ENCODE results near the gene GNLY.
"Not testable (repeated sequence)": the region's sequence is repeated elsewhere in the genome, so short reads cannot be mapped to it uniquely, and the experiment has no call there.

The GNLY gene

DNA sequence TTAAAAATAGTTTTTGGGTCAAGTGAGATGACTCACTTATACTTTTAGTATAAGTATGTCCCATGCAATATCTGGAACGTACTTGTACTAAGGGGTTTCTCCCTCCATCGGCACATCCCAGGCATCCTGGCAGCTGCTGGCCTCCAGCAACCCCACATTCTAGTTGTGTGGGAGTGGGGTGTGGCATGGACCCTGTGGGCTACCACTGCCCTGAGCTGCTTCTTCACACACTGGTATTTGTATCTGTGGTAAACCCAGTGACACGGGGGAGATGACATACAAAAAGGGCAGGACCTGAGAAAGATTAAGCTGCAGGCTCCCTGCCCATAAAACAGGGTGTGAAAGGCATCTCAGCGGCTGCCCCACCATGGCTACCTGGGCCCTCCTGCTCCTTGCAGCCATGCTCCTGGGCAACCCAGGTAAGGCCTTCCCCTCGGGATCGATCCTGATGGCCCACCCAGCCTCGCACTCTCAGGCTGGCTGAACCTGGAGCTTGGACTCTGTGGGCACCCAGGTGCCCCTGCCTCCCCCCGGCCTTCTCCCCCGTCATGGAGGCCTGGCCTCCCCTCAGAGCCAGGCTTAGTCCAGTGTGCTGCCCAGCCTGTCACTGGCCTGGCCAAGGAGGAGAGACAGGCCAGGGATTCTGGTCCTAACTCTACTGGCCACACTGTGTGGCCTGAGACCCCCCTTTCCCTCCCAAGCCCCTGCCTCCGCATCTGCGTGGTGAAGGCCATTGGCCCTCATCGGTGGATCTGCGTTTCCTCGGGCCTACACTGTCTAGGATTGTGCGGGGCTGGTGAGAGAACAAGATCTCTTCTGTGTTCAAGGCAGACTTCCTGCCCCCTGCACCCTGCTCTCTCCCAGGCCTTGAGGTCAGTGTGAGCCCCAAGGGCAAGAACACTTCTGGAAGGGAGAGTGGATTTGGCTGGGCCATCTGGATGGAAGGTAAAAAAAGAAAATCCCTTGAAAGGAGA lies at the start of gene GNLY:
Gene GNLY (plus strand): TSS at position 307 of the 974 bp plus-strand sequence. CDS start 61 bp downstream, at position 368.
- no peak for DNase-seq (ENCODE audit: low read depth in 2 of 2)

DNA sequence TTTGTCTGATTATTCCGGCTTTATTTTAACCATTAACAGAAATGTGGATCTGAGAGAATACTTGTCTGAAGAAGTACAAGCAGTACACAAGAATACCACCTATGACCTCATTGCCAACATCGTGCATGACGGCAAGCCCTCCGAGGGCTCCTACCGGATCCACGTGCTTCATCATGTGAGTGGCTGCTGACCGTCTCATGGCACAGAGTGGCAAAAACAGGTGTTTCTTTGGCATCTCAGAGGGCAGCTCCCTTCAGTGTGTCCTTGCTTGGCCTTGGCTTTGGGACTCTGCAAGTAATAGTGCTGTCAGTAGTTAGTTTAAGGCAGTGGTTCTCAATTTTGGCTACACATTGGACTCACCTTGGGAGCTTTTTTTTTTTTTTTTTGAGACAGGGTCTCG lies 49.2 kb upstream of the GNLY start:
- DNase-seq (ENCODE audit: low read depth in 2 of 2): no peak

DNA sequence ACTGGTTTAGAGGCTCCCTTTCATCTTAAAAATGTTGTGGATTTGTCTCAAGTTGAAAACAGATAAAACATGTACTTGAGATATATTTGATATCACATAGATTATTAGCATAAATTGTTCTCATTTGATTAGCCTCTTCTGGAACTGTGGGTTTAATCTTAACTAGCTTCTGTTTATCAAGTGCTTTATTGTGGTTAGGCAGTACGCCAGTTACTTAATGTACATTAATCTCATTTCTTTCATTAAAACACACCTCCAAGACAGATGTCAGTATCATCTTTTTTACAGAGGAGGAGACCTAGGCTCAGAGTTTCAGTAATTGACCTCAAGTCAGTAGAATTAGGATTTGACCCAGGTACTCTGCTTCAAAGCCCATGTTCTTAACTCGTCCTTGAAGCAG lies 48.0 kb upstream of the GNLY start:
- DNase-seq (ENCODE audit: low read depth in 2 of 2): no peak

DNA sequence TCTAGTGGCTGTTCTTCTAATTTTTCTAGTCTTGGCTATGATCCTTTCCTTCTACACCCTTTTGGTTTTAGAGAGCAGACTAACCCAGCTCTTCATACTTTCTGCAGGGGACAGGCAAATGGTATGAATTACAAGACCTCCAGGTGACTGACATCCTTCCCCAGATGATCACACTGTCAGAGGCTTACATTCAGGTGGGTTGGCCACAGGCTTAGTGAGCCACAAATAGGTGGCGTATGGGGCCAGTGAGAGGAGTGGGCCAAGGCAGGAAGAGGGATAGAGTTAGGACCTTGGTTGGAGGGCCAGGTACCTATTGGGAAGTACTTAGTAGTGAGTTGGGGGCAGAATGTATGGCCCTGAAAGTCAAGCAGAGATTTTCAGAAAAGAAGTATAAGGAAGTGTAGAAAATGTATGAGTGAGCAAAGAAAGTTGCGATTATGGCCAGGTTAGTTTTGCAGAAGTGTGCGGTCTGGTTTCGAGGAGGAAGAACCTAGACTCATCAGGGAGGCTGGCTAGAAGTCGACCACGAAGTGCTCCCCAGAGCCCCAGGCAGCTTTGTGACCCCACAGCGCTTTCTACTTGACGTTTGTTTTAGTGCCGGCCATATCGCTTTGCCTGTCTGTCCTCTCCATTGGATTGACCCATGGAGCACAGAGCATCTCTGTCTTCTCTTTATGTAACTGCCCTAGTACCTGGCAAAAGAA lies 46.2 kb upstream of the GNLY start:
- DNase-seq (ENCODE audit: low read depth in 2 of 2): no peak

DNA sequence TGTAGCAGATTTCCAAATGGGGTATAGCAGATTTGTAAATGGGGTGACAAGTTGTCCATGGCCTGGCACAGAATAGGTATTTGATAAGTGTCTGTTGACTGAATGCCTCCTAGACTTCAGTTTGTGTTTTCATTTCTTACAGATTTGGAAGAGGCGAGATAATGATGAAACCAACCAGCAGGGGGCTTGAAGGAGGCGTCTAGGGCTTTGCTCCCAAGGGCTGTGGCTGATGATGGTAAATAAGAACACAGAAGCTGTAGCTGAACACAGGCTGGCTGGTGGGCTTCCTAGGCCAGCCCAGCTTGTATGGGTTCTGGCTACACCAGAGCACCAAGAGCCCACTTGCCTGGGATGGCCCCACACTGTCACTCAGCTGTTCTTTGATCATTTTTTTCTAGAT lies 45.5 kb upstream of the GNLY start:
- no peak for DNase-seq (ENCODE audit: low read depth in 2 of 2)

DNA sequence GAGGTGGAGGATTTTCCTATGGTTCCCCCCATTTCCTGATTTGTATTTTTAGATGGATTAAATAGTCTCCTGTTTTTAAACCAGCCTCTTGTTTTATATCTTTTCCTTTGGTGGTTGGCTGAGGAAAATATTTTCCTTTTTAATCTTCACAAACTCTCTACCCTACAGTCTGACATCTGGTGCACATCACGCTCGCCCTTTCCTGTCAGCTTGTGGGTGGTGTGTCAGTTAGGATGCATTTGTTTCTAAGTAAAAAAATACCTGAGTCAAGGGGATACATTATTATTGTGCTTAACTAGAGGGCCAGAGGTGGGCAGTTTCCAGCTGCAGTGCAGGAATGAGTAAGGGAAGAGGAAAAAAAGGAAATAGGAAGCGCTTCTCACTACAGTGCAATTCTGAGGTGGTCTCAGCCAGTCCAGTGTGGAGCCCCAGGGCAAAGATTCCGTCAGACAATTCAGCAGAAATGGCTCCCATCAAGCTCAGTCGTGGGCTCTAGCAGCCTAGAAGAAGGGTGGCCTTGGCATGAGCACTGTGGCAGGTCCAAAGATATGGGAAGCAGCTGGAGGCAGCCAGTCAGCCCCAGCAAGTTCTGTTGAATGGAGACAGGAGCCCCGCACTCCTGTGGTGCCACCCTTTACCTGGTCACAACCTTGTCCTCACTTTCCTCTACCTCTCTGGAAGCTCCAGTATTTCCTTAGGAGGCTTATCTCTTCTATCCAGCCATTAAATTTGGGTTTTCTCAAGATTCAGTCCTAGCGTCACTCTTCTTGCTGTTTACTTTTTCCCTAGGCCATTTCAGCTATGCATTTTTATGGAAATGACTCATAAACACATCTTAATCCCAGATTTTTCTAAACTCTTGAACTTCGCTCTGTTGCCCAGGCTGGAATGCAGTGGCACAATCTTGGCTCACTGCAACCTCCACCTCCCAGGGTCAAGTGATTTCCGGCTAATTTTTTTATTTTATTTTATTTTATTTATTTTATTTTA lies 44.7 kb upstream of the GNLY start:
- DNase-seq (ENCODE audit: low read depth in 2 of 2): no peak

DNA sequence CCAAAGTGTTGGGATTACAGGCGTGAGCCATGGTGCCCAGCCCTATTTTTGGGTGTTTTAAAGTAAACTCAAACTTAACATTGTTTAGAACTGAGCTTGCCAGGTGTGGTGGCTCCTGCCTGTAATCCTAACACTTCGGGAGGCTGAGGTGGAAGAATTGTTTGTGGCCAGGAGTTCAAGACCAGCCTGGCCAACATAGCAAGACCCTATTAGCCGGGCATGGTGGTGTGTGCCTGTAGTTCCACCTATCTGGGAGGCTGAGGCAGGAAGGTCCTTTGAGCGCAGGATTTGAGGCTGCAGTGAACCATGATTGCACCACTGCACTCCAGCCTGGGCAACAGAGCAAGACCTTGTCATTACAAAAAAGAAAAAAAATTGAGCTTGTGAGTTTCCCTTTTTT lies 43.7 kb upstream of the GNLY start:
- no peak for DNase-seq (ENCODE audit: low read depth in 2 of 2)

DNA sequence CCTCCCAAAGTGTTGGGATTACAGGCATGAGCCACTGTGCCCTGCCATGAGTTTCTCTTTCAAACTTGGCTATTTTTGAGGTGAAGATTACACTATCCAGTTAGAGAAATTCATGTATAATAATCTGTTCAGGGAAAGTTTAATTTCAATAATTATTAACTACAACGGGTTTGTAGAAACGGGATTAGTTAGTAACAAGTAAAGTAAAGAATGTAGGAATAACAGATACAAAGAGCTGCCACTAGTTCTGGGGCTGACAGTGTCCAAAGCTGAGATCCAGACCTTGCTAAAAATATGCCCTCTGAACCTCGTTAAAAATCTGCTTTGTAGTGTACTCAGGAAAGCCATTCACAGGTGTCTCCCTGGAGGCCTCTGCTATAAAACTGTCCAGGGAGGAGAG lies 43.1 kb upstream of the GNLY start:
- no peak for DNase-seq (ENCODE audit: low read depth in 2 of 2)

DNA sequence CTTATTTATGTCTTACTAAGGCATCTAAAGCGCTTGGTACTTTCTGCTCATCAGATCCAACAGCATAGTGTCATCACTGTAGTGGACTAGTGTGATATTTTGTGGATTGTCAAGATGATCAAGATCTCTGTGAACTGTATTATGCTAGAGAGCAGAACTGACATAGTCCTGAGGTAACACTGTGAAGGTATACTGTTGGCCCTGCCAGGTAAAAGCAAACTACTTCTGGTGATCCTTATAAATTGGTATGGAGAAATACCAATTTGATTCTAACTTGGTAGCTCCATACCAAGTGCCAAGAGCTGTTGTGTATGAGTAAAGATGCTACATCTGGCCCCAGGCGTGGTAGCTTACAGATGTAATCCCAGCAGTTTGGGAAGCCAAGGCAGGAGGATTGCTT lies 42.1 kb upstream of the GNLY start:
- DNase-seq (ENCODE audit: low read depth in 2 of 2): no peak

DNA sequence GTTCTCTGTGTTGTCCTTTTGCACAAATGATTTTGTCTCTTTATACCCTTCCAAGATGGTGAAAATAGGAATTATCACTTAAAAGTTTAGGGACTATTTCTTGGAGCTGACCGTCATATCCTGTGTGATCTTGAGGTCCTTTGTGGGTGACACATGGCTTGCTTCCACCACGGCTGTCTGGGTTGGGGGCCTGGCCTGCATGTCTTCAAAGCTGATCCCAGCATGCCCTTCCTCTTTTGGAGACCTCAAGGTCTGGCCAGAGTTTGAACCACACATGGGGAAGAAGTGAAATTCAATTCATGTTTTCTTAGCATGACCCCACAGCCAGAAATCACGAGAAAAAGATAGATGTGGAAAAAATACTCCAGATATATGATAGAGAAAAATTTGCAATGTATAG lies 40.2 kb upstream of the GNLY start:
- DNase-seq (ENCODE audit: low read depth in 2 of 2): no peak

DNA sequence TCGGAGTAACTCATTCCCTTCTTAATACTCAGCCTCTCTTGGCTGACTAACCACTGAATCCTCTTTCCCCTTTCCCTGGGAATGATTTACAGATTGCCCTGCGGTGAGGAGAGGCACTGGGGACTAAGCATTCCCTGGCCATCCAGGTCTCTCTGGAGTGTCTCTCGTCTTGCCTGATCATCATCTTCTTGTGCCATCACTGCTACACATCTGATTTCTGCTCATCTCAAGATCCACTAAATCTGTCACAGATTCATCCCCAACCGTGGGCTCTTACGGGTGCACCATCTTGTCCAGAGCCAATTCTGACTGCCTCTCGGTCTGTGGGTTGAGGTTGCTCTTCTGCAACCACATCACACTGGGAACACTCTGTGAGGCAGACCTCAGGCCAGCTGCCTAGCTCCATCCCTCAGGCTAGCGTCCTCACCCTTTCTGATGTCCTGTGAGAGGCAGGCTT lies 38.2 kb upstream of the GNLY start:
- DNase-seq (ENCODE audit: low read depth in 2 of 2): no peak

DNA sequence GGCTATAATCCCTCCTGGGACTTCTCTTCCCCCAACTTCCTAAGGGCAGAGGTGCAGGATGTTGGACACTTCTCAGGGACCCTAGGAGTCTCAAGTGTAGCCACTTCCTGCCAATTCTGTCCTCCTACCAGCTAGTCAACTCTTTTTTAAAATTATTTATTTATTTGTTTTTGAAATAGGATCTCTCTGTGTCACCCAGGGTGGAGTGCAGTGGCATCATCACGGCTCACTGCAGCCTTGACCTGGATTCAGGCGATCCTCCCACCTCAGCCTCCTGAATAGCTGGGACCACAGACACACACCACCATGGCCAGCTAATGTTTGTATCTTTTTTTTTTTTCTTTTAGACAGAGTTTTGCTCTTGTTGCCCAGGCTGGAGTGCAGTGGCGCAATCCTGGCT lies 37.7 kb upstream of the GNLY start:
- no peak for DNase-seq (ENCODE audit: low read depth in 2 of 2)

DNA sequence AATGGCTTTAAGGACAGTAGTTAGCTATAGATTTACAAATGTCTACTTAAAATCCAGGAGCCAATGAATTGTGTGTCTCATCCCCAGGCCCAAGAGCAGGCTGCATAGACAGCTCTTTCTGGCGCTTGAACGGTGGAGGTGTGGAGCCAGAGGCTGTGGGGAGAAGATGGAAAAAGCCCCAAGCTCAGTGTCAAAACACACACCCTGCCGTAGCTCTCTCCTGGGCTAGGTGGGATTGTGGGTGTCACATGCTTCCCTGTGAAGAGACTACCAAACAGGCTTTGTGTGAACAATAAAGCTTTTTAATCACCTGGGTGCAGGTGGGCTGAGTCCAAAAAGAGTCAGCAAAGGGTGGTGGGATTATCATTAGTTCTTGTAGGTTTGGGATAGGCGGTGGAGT lies 36.8 kb upstream of the GNLY start:
- DNase-seq (ENCODE audit: low read depth in 2 of 2): not testable (repeated sequence)

DNA sequence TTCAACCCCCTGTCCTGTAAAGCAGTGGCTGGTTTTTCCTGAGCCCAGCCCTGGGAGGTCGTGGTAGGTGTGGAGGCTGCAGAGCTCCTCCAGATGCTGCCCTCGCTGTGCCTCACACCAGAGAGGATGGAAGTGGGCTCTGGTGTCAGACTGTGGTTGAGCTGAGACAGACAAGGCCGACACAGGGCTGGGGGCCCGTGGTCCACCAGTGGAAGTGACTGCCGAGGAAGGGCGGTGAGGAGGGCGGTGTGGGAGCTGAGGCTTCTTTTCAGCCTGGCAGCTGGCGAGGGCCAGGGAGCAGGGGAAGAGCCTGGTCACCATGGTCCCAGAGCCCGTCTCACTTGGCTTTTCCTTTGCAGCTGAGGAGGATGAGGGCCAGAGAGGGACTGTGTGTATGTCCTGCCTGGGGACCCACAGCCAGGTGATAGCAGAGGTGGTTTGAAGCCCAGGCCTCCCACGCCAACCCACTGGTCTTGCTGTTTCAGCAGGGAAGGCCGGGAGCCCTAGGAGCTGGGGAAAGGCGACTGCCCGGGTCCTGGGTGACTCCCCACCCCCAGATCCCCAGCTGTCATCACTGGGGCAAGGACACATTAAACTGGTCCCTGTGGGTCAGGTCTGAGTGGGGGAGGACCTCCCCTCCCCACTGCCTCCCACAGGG lies 34.7 kb upstream of the GNLY start:
- DNase-seq (ENCODE audit: low read depth in 2 of 2): no peak

DNA sequence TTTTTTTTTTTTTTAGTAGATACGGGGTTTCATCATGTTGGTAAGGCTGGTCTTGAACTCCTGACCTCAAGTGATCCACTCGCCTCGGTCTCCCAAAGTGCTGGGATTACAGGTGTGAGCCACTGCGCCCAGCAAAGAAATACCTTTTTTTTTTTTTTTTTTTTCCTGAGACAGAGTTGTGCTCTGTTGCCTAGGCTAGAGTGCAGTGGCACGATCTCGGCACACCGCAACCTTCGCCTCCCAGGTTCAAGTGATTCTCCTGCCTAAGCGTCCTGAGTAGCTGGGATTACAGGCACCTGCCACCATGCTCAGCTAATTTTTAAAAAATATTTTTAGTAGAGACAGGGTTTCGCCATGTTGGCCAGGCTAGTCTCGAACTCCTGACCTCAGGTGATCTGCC lies 33.9 kb upstream of the GNLY start:
- DNase-seq (ENCODE audit: low read depth in 2 of 2): not testable (repeated sequence)

DNA sequence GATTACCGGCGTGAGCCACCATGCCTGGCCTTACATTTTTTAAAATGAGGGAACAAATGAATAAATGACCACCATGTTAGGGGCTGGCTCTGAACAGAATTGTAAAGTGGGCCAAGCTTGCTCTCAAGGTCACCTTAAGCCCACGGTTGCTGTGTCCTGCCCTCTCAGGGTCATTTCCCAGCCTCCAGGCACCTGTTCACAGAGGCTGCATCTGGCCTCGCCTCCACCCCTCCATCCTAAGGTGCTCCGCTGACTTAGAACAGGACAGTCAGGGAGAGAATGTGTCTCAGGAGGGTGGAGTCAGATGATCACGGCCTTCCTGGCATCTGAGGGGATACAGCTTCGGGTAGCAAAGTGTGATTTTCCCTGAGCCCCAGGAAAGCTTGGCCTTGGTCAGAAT lies 33.4 kb upstream of the GNLY start:
- no peak for DNase-seq (ENCODE audit: low read depth in 2 of 2)

DNA sequence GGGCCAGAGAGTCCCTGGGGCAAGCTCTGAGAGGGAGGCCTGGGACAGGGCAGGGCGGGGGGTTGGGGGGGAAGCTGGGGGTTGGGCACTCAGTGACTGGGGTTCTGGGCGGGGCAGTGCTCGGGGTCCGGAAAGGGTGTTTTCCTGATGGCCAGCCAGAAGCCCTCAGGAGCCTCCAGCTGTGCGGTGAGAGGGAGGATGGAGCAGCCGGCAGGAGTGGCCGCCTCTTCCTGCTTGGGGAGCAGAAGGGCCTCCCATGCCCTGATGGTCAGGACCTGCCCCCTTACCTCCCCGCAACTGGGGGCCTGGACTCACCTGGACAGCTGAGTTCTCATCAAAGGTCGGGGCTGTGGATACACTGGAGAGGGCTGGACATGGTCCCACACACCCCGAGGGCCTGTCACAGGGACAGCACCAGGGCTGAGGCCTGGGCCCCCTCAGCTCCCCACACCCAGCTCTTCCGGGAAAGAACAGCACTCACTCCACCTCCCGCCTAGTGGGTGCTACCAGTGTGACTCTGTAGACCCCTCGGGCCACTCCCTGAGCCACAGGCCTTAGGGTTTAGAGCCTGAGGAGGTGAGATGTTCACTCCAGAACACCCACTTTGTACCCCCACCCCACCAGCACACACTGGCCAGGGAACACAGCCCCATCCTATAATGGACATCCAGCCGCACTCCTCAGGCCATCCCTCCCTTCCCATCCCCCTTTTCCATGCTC lies 32.9 kb upstream of the GNLY start:
- DNase-seq (ENCODE audit: low read depth in 2 of 2): no peak

DNA sequence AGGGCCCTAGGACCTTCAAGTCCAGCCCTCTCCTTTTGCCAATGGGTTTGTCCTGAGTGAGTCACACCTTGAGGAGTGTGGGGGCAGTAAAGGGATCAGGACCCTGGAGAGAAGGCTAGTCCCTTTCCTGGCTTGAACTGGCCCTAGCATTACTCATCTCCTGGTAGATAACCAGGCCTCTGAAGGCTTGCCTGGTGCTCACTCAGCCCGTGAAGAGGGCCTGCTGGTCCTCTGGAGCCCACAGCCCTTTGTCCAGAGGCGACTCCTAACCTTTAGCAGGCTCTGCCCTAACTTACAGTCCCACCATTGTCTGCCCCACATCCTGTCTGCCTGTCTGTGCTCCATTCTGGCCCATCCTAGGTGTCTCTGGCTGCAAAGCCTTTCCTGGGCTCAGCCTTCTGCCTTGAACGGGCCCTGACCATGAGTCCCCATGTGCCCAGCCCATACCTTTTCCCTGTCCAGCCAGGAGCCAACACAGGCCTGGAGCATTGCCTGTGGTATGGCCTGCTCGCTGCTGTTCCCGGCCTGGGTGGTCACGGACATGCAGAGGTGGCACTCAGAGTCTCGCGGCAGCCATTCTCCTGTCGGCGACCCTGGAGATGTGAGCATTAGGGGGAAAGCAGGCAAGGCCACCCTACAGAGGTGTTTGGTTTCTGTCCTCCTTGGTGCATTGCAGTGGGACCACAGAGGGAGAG lies 31.1 kb upstream of the GNLY start:
- DNase-seq (ENCODE audit: low read depth in 2 of 2): no peak

DNA sequence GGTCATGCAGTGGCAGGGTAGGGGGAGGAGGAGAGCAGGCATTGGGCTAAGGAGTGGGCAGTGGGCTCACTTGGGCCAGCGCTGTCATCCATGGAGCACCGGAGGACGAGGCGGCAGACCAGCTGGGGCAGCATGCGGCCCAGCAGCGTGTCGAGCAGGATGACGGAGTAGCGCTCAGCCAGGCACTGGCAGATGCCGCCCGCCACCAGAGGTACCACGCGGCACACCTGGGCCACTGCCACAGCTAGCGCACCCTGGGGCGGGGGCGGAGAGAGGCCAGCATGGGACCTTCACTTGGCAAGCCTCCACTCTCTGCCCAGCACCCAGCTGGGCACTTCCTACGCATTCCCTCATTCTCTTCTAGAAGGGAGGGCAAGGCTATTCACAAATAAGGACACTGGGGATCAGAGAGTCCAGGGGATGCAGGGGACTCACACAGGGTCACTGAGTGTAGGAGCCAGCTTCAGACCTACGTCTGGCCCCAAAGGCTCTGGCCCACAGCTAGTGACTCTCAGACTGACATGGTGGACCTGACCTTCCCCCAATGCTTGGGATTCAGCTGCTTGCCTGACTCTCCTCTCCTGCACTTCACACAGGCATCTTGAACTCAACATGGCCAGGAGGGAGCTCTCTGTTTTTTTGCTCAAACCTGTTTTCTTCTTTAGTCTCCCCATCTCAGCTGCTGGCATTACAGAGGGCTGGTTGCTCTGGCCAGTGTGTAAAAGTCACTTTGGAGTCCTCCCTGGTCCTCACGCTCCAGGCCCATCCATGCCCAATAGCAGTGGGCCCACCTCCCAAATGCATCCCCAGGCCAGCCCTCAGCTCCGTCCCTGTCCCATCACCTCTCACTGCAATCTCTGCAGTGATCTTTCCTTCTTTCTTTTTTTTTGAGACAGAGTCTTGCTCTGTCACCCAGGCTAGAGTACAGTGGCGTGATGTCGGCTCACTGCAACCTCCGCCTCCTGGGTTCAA lies 30.3 kb upstream of the GNLY start:
- DNase-seq (ENCODE audit: low read depth in 2 of 2): no peak
